Pancreas (tissue), 10 donors: ENCODE data around the gene RND3. TPM values are rescaled to one million over a fixed set of nuclear protein-coding genes. Genes with fewer than 3 reads are reported as not detected.

Source experiments
- ATAC-seq, 4 donors: fragments of 200-7000 bp; cut with Tn5 transposase; one replicate each; pipeline versions ENCODE4 v1.8.0 to v1.9.1; 2020; ENCODE audit warnings: mild to moderate bottlenecking in 4 of 4, moderate library complexity in 4 of 4
- DNase-seq, 6 donors: peaks; one replicate each; pipeline ENCODE4 v3.0.0-alpha.2; 2020
- FAIRE-seq: peaks from 2 replicates; lab custom pipeline; 2012; peaks lifted over from hg19 to GRCh38; lab: Jason Lieb, UNC
- H3K27ac ChIP-seq, 4 donors: fragments of 200-600 bp; sonication (generic); 1 replicate in 3 of 4; 2 replicates in 1 of 4; pipeline versions ENCODE4 v1.5.0 to v1.8.0; 2020
- H3K27me3 ChIP-seq, 4 donors: fragments of 200-600 bp; one replicate each; pipeline ENCODE4 v1.8.0; 2021
- H3K36me3 ChIP-seq, 3 donors: fragments of 200-600 bp; sonication (generic) in 1 of 3; one replicate each; pipeline versions ENCODE4 v1.5.0 to v1.8.0; 2020 to 2021
- H3K4me1 ChIP-seq, 3 donors: fragments of 200-600 bp; one replicate each; pipeline ENCODE4 v1.8.0; 2021
- H3K4me3 ChIP-seq, 4 donors: fragments of 200-600 bp; sonication (generic) in 2 of 4; one replicate each; pipeline versions ENCODE4 v1.5.0 to v1.8.0; 2020 to 2021
- H3K9me3 ChIP-seq, 4 donors: fragments of 200-600 bp; one replicate each; pipeline ENCODE4 v1.8.0; 2021
- WGBS, 2 donors: extraction: QIAGEN DNeasy Blood & Tissue Kit; methylation state at CpG; one replicate each; pipeline ENCODE4 v1.1.7; 2013; 5-methylcytosine and 5-hydroxymethylcytosine counted together
- intact Hi-C, 3 donors: fragments of 100-400 bp; cut with DNase I; formaldehyde crosslinking; loops; one replicate each; pipeline versions ENCODE4 v1.11.1 to v1.14.2; 2022
- polyA plus RNA-seq, 2 donors: library from polyadenylated mRNA; stranded (reverse); fragments of 200-250 nt; gene quantifications; one replicate each; pipeline ENCODE4 v1.2.3, GENCODE V29; 2013
- total RNA-seq, 6 donors: library from RNA; stranded (reverse); fragmentation: NEBNext Ultra II Directional in 4 of 6; extraction: Animal tissue kit (Norgen Biotek cat#: 25700) in 4 of 6; gene quantifications; one replicate each; pipeline versions ENCODE4 v1.2.1 to v1.2.4, GENCODE V29; 2021 to 2023
- TF ChIP-seq, protein P1 (sequence below), 4 donors: fragments of 200-600 bp; sonication (generic) in 3 of 4; IDR thresholded peaks; one replicate each; pipeline versions ENCODE4 v1.5.0 to v1.8.0; 2021; ENCODE audit warnings: antibody characterized with exemption in 4 of 4
- donor health status: healthy with polysubstance abuse.
- donor health status: DM: no; HTN: no; CAD: no; lungs with moderate emphysema.
- donor health status: DM: no; HTN: no; CAD: no.
- donor health status: control.
- donor health status: control.
- donor health status: Bipolar disorder and iron deficiency.
- donor health status: DM: yes; HTN: yes; CAD: no.
- donor health status: DM: no; HTN: no; CAD: no.
- donor health status: DM: no; HTN: no; CAD: no.
- donor health status: DM: yes; HTN: yes; CAD: no.

Gene RND3
- total and polyA plus RNA-seq, 8 donors = 3.9 to 9.8 (median 4.7) TPM

DNA sequence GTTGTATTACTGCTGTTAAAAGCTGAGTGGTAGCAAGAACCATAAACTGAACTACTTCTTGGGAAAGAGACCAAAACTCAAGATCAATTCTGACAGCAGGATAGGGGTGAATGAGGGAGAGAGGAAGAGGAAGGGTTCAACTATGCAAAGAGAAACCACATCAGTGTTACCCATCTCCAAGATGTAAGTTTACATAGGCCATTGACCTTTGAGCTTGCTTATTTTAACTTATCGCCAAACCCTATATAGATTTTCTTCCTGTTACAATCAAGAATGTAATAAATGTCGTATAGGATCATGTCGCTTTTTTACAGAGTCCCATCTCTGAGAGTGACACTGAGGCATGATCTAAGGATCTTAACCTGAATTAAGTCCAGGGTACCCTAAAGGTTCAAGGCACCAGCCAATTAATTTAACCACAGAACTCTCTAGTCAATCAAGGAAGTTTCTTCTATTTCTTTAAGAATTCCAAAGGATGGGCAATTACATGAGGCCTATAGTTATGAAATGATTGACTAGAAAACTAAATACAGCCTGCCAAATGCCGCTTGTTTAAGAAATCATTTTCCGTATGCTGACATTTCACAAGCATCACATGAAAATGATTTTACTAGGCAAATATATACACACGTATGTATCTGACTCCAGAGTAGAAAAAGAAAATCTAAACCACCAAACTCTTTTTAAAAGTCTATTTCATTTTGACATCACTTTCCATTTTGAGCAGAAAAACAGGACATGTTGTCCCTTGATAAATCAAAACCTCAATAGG lies 11.8 kb downstream of the RND3 start:
- Histone ChIP-seq H3K9me3 (no peaks in the 10 kb centered on the region), H3K4me3 (no peak overlapping the region), H3K27me3 (no peaks in the 10 kb centered on the region), H3K36me3 (peaks cover 0 to 8% (median 0%) of the 10 kb centered on the region in 3 donors), H3K4me1 (peaks cover 4 to 20% (median 8%) of the 10 kb centered on the region in 3 donors), H3K27ac (no peak overlapping the region)
- 77 to 80% methylated on average over 6 of the region's 6 CpGs for WGBS, 2 donors
- intact Hi-C loops = no loop called here
- ATAC-seq (no peak), DNase-seq (no peak), FAIRE-seq (peak; percentile 57)
- TF ChIP-seq, protein P1, sequence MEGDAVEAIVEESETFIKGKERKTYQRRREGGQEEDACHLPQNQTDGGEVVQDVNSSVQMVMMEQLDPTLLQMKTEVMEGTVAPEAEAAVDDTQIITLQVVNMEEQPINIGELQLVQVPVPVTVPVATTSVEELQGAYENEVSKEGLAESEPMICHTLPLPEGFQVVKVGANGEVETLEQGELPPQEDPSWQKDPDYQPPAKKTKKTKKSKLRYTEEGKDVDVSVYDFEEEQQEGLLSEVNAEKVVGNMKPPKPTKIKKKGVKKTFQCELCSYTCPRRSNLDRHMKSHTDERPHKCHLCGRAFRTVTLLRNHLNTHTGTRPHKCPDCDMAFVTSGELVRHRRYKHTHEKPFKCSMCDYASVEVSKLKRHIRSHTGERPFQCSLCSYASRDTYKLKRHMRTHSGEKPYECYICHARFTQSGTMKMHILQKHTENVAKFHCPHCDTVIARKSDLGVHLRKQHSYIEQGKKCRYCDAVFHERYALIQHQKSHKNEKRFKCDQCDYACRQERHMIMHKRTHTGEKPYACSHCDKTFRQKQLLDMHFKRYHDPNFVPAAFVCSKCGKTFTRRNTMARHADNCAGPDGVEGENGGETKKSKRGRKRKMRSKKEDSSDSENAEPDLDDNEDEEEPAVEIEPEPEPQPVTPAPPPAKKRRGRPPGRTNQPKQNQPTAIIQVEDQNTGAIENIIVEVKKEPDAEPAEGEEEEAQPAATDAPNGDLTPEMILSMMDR (IDR thresholded peaks at IDR 0.05) = no peak

DNA sequence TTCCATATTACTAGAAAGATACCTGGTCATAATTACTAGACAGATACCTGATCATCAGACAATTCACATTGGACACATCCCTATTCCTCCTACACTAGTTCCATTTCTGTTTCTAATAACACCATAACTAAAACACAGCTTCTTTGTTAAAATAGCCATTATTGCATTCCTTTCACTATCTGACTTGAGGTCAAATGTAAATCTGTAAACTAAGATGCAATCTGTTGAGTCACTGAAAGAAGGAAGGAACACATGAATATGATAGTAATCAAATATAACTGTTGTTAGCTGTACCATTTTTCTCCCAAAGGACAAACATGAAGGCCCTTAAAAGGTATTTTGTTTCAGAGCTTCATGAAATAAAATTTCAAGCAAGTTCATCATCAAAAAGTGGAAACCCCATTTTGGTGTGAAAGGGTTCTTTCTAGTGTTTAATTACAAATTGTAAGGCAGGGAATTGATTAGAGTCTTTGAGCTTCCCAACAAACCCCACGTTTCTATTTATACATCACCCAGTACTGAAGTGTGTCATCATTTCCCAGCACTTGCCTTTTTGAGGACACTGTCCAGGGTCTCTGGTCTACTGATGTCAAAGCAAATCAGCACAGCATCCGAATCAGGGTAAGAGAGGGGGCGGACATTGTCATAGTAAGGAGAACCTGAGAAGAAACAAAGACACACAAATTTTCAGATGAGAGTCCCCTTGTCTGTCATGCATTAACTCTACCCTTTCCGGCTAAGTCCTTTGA lies 13.0 kb downstream of the RND3 start:
- intact Hi-C loops = no loop called here
- ATAC-seq (no peak), FAIRE-seq (no peak), DNase-seq (no peak)
- Histone ChIP-seq H3K9me3 (no peaks in the 10 kb centered on the region), H3K36me3 (peaks cover 0 to 8% (median 0%) of the 10 kb centered on the region in 3 donors), H3K27ac (no peak overlapping the region), H3K4me3 (no peak overlapping the region), H3K4me1 (peaks cover 4 to 20% (median 8%) of the 10 kb centered on the region in 3 donors), H3K27me3 (no peaks in the 10 kb centered on the region)
- TF ChIP-seq, protein P1 (IDR thresholded peaks at IDR 0.05) = no peak
- WGBS, 2 donors = 72 to 88% methylated on average over 4 of the region's 4 CpGs

DNA sequence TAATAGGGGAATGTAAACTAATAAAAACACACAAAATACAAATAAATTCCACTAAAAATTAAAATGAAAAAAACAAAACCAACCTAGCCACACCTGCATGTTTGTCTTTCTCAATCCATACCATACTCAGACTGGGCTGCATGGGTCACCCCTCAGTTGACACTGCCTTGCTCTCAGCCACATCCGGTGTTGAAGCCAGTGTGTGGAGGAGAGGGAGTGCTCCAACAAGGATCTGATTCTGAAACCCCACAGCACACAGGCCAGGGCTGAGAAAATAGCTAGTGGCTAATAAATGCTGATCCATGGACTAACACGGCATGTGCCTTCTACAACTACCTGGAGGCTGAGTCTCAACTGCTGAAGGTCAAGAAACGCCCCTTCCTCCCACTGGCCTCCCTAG lies 13.7 kb downstream of the RND3 start:
- no peak for DNase-seq
- no peaks in the 10 kb centered on the region for H3K27me3 ChIP-seq
- H3K4me1 ChIP-seq = peaks cover 4 to 20% (median 8%) of the 10 kb centered on the region in 3 donors
- H3K9me3 ChIP-seq = no peaks in the 10 kb centered on the region
- no peak overlapping the region for H3K27ac ChIP-seq
- no peak overlapping the region for H3K4me3 ChIP-seq
- peaks cover 0 to 8% (median 0%) of the 10 kb centered on the region in 3 donors for H3K36me3 ChIP-seq
- 85 to 86% methylated on average over 3 of the region's 3 CpGs for WGBS, 2 donors
- no peak for FAIRE-seq
- no peak for ATAC-seq
- intact Hi-C loops = no loop called here
- TF ChIP-seq, protein P1 (IDR thresholded peaks at IDR 0.05) = no peak

- no peak for FAIRE-seq
- ATAC-seq = peak in 3 of 4 donors; percentile 49 to 64 (median 61)
These were observed 15.0 kb downstream of the RND3 start for GRCh38 chr2:150472511-150472899.

More at GRCh38 chr2:150472511-150472899, 15.0 kb downstream of the RND3 start:
- WGBS, 2 donors = 80 to 82% methylated on average over 2 of the region's 2 CpGs
- H3K4me1 ChIP-seq = peaks cover 0 to 12% (median 6%) of the 10 kb centered on the region in 3 donors
- intact Hi-C loops = no loop called here
- TF ChIP-seq, protein P1 (IDR thresholded peaks at IDR 0.05) = no peak
- H3K36me3 ChIP-seq = peaks cover 0 to 8% (median 0%) of the 10 kb centered on the region in 3 donors
- no peaks in the 10 kb centered on the region for H3K9me3 ChIP-seq
- H3K27ac ChIP-seq = no peak overlapping the region
- no peaks in the 10 kb centered on the region for H3K27me3 ChIP-seq
- DNase-seq = peak in 1 of 6 donors; percentile 31
- H3K4me3 ChIP-seq = no peak overlapping the region
